ENCODE results near the gene COL12A1. TPM values are rescaled to one million over a fixed set of nuclear protein-coding genes. Genes with fewer than 3 reads are reported as not detected.

Gene COL12A1
- total and polyA plus RNA-seq, 2 of the 13 experiments (the other 11 are each of a cell fraction or from before 2014, with no cell fraction given), result 0.02 TPM; not detected in 1

DNA sequence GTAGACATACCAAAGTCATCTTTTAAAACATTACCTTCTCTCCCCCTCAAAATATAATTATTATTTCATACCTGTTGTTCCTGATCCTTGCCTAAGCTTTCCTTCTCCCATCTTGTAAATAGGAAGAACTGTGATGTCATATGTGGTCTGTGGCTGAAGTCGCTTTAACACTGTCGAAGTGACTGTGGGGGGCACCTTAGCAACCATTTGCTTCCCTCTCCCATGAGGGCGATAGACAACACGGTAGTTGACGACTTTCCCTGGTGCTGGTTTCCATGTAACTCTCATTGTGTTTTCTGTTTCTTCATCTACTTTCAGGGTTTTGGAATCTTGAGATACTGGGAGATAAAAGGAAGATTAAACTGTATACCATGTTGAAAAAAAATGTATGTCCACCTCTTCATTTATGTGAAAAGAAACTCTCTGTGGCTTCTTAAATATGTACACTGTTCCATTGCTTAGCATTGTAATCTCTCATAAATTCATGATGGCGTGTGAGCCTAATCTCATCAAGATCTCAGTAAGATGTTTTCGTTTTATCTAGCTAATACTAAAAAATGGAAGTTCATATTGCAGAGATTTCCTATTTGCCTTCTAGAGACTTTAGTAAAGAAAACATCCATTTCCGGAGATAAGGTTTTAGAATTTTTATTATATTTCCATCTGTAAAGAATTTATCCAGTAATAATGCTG lies 49.5 kb downstream of the COL12A1 start (continued):
- TF ChIP-seq, protein P1, sequence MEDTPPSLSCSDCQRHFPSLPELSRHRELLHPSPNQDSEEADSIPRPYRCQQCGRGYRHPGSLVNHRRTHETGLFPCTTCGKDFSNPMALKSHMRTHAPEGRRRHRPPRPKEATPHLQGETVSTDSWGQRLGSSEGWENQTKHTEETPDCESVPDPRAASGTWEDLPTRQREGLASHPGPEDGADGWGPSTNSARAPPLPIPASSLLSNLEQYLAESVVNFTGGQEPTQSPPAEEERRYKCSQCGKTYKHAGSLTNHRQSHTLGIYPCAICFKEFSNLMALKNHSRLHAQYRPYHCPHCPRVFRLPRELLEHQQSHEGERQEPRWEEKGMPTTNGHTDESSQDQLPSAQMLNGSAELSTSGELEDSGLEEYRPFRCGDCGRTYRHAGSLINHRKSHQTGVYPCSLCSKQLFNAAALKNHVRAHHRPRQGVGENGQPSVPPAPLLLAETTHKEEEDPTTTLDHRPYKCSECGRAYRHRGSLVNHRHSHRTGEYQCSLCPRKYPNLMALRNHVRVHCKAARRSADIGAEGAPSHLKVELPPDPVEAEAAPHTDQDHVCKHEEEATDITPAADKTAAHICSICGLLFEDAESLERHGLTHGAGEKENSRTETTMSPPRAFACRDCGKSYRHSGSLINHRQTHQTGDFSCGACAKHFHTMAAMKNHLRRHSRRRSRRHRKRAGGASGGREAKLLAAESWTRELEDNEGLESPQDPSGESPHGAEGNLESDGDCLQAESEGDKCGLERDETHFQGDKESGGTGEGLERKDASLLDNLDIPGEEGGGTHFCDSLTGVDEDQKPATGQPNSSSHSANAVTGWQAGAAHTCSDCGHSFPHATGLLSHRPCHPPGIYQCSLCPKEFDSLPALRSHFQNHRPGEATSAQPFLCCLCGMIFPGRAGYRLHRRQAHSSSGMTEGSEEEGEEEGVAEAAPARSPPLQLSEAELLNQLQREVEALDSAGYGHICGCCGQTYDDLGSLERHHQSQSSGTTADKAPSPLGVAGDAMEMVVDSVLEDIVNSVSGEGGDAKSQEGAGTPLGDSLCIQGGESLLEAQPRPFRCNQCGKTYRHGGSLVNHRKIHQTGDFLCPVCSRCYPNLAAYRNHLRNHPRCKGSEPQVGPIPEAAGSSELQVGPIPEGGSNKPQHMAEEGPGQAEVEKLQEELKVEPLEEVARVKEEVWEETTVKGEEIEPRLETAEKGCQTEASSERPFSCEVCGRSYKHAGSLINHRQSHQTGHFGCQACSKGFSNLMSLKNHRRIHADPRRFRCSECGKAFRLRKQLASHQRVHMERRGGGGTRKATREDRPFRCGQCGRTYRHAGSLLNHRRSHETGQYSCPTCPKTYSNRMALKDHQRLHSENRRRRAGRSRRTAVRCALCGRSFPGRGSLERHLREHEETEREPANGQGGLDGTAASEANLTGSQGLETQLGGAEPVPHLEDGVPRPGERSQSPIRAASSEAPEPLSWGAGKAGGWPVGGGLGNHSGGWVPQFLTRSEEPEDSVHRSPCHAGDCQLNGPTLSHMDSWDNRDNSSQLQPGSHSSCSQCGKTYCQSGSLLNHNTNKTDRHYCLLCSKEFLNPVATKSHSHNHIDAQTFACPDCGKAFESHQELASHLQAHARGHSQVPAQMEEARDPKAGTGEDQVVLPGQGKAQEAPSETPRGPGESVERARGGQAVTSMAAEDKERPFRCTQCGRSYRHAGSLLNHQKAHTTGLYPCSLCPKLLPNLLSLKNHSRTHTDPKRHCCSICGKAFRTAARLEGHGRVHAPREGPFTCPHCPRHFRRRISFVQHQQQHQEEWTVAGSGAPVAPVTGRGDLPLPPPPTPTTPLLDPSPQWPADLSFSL (CRISPR knock-in tag; IDR thresholded peaks at IDR 0.05), result no peak

- H3K27me3 ChIP-seq (ENCODE audit: control insufficient read depth in 1 of 2, insufficient read depth in 2 of 2, low read length in 2 of 2), result no peaks in the 10 kb centered on the region
- ATAC-seq (no peak), DNase-seq (ENCODE audit: low spot score) (no peak), FAIRE-seq (no peak)
- no peak overlapping the region for H3K27ac ChIP-seq (ENCODE audit: extremely low read length, insufficient read depth, low read length)
- H3K9me3 ChIP-seq (ENCODE audit: low read length), result no peaks in the 10 kb centered on the region
- no peaks in the 10 kb centered on the region for H3K36me3 ChIP-seq (replicated peaks in 1 of 2; ENCODE audit: control insufficient read depth in 1 of 2, insufficient read depth in 2 of 2, low read length in 2 of 2)
- no peak overlapping the region for H2AFZ ChIP-seq (ENCODE audit: low read length)
- no peak overlapping the region for H3K4me3 ChIP-seq (replicated peaks in 1 of 3; ENCODE audit: insufficient read depth in 1 of 3, low read depth in 2 of 3, low read length in 3 of 3)
- no peak overlapping the region for H3K9ac ChIP-seq (ENCODE audit: insufficient read depth, low read depth, low read length)
- no peaks in the 10 kb centered on the region for H3K79me2 ChIP-seq (ENCODE audit: insufficient read depth, low read length)
- H4K20me1 ChIP-seq (ENCODE audit: insufficient read depth, low read length), result no peaks in the 10 kb centered on the region
- 2% methylated on average over 5 of the region's 5 CpGs for WGBS (ENCODE audit: low lambda C conversion rate)
- intact Hi-C loops (cut with micrococcal nuclease; ENCODE audit: unreplicated experiment) (no loop called here), in situ Hi-C loops (cut with HindIII; ENCODE audit: extremely low pct_ligation_motif_present, low pct_unique_long_range_greater_than_20kb) (no loop called here)
- no peaks in the 10 kb centered on the region for H3K4me1 ChIP-seq (ENCODE audit: insufficient read depth, low read length)
- H3K4me2 ChIP-seq (ENCODE audit: low read depth, low read length), result no peak overlapping the region
- ChIA-PET POLR2A (no interaction called here), CTCF (ENCODE audit: low intra/inter-chr PET ratio, low total read pairs) (no interaction called here)
- no TSS peak for BruUV-seq (replicated peaks)
- no peak for TF ChIP-seq ZUFSP (CRISPR knock-in tag; IDR thresholded peaks at IDR 0.05; ENCODE audit: borderline replicate concordance)
- no peak for TF ChIP-seq HNRNPUL1 (IDR thresholded peaks at IDR 0.05; ENCODE audit: low read depth, low read length)
- no peak for TF ChIP-seq PHB2 (IDR thresholded peaks at IDR 0.05; ENCODE audit: partially characterized antibody)
- no peak for TF ChIP-seq ZNF850 (CRISPR knock-in tag; conservative IDR thresholded peaks at IDR 0.05)
- TF ChIP-seq, protein P2, sequence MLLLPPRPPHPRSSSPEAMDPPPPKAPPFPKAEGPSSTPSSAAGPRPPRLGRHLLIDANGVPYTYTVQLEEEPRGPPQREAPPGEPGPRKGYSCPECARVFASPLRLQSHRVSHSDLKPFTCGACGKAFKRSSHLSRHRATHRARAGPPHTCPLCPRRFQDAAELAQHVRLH (CRISPR knock-in tag; IDR thresholded peaks at IDR 0.05; ENCODE audit: borderline replicate concordance, low read depth), result no peak
- no peak for TF ChIP-seq ZNF296 (CRISPR knock-in tag; conservative IDR thresholded peaks at IDR 0.05)
- TF ChIP-seq GTF3A (CRISPR knock-in tag; conservative IDR thresholded peaks at IDR 0.05), result no peak
- no peak for TF ChIP-seq SIN3A (IDR thresholded peaks at IDR 0.05; ENCODE audit: borderline replicate concordance, low read depth, low read length)
- no peak for TF ChIP-seq ZNF569 (CRISPR knock-in tag; IDR thresholded peaks at IDR 0.05; ENCODE audit: borderline replicate concordance)
Observed at GRCh38 chr6:75155631-75156030, 50.2 kb downstream of the COL12A1 start.
